ENCODE measurements around the gene SLC35F1.

DNA sequence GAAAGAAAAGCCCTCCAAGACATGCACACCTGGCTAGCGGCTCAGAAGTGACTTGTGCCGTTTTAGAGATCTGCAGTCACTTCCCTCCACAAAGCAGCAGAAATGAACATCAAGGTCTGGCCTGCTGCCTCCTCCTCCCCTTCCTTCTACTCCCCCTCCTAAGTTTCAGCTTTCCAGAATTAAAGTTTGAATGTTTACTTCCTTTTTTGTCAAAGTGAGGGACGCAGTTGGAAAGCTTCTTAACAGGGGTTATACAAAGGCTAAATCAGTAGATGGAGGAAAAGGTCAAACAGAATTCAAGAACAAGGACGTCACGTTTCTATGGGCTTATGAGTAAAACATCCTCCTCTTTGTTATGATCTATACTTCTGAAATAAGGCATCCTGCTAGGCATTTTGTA is 227.7 kb downstream of the SLC35F1 start:
- TF ChIP-seq YY1 (IDR thresholded peaks at IDR 0.05; ENCODE audit: insufficient read depth, insufficient read length) (no peak), SUZ12 (IDR thresholded peaks at IDR 0.05; ENCODE audit: extremely low read depth, insufficient read depth, insufficient read length) (no peak), ZNF274 (IDR thresholded peaks at IDR 0.05; ENCODE audit: low read depth, low read length) (no peak)
